Neural progenitor cell (in vitro differentiated cells): Measurements from ENCODE around the gene ADCY6.

Experiments
- CTCF ChIP-seq: fragments of 200-600 bp; sonication (generic); IDR thresholded peaks from 2 replicates; pipeline ENCODE4 v1.5.1; 2017; ENCODE audit warnings: antibody characterized with exemption, mild to moderate bottlenecking
- EZH2 ChIP-seq: fragments of 200-600 bp; sonication (generic); IDR thresholded peaks from 2 replicates; pipeline ENCODE4 v1.6.1; 2017; ENCODE audit warnings: antibody characterized with exemption, mild to moderate bottlenecking, moderate library complexity
- EZH2phosphoT487 ChIP-seq: fragments of 200-600 bp; sonication (generic); IDR thresholded peaks from 2 replicates; pipeline ENCODE4 v1.6.1; 2017; ENCODE audit warnings: antibody characterized with exemption

- TF ChIP-seq CTCF (no peak), EZH2 (no peak), EZH2phosphoT487 (no peak)
Measured at GRCh38 chr12:48810903-48811431, 22.1 kb upstream of the ADCY6 start.
